ENCODE results near the gene EIPR1. TPM values are rescaled to one million over a fixed set of nuclear protein-coding genes. Genes with fewer than 3 reads are reported as not detected.

Gene EIPR1
- total RNA-seq, 1 experiment from 2014 or later: 22.8 TPM

DNA sequence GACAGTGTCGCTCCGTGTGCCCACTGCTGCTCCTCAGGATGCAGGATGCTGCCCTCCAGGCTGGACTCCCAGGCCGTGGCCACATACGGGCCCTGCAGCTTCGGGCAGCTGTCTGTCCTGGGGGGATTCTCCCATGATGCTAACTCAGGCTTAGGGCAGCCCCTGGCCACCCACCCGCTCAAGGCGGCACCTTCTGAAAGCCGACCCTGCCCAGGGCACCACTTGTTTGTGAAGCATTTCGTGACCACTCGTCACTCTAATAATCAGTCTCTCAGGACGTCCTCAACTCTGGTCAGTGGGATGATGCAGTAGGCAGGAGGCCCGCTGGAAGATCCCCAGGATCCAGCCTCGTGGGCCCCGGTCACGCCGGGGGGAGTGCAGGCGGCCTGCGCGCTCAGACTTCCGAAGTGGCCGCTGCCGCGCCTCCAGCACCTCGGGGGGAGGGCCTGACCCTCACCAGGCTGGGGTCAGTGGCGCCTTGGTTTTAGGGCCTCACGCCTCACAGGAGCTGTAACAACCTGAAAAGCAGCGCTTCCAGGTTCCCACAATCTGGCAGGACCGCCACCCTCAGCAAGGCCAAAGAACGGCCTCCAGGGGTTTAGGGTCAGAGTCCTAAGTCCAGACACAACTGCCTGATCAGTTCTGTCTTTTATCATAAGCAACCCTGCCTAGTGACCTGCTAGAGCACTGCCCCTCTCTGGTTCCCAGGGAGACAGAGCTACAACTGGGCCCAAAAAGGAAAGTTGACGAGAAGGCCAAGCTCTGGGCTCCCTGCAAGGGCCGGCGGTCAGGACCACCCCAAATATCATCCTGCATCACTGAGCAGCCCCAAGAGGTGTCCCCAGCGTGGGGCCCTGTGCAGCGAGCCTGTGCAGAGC, 53.0 kb downstream of the EIPR1 start:
- POLR2A ChIA-PET: no interaction called here
- ATAC-seq: no peak
- no peak for TF ChIP-seq FOXK1 (CRISPR knock-in tag; IDR thresholded peaks at IDR 0.05)
- TF ChIP-seq NFE2L1 (CRISPR knock-in tag; IDR thresholded peaks at IDR 0.05): no peak
- TF ChIP-seq, protein P1, sequence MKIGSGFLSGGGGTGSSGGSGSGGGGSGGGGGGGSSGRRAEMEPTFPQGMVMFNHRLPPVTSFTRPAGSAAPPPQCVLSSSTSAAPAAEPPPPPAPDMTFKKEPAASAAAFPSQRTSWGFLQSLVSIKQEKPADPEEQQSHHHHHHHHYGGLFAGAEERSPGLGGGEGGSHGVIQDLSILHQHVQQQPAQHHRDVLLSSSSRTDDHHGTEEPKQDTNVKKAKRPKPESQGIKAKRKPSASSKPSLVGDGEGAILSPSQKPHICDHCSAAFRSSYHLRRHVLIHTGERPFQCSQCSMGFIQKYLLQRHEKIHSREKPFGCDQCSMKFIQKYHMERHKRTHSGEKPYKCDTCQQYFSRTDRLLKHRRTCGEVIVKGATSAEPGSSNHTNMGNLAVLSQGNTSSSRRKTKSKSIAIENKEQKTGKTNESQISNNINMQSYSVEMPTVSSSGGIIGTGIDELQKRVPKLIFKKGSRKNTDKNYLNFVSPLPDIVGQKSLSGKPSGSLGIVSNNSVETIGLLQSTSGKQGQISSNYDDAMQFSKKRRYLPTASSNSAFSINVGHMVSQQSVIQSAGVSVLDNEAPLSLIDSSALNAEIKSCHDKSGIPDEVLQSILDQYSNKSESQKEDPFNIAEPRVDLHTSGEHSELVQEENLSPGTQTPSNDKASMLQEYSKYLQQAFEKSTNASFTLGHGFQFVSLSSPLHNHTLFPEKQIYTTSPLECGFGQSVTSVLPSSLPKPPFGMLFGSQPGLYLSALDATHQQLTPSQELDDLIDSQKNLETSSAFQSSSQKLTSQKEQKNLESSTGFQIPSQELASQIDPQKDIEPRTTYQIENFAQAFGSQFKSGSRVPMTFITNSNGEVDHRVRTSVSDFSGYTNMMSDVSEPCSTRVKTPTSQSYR (CRISPR knock-in tag; IDR thresholded peaks at IDR 0.05): no peak
- TF ChIP-seq RELA (CRISPR knock-in tag; IDR thresholded peaks at IDR 0.05; ENCODE audit: borderline replicate concordance): no peak
- TF ChIP-seq IRF2 (CRISPR knock-in tag; IDR thresholded peaks at IDR 0.05; ENCODE audit: borderline replicate concordance, low read depth): no peak
- TF ChIP-seq, protein P2, sequence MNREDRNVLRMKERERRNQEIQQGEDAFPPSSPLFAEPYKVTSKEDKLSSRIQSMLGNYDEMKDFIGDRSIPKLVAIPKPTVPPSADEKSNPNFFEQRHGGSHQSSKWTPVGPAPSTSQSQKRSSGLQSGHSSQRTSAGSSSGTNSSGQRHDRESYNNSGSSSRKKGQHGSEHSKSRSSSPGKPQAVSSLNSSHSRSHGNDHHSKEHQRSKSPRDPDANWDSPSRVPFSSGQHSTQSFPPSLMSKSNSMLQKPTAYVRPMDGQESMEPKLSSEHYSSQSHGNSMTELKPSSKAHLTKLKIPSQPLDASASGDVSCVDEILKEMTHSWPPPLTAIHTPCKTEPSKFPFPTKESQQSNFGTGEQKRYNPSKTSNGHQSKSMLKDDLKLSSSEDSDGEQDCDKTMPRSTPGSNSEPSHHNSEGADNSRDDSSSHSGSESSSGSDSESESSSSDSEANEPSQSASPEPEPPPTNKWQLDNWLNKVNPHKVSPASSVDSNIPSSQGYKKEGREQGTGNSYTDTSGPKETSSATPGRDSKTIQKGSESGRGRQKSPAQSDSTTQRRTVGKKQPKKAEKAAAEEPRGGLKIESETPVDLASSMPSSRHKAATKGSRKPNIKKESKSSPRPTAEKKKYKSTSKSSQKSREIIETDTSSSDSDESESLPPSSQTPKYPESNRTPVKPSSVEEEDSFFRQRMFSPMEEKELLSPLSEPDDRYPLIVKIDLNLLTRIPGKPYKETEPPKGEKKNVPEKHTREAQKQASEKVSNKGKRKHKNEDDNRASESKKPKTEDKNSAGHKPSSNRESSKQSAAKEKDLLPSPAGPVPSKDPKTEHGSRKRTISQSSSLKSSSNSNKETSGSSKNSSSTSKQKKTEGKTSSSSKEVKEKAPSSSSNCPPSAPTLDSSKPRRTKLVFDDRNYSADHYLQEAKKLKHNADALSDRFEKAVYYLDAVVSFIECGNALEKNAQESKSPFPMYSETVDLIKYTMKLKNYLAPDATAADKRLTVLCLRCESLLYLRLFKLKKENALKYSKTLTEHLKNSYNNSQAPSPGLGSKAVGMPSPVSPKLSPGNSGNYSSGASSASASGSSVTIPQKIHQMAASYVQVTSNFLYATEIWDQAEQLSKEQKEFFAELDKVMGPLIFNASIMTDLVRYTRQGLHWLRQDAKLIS (CRISPR knock-in tag; IDR thresholded peaks at IDR 0.05; ENCODE audit: borderline replicate concordance): no peak
- TF ChIP-seq, protein P3, sequence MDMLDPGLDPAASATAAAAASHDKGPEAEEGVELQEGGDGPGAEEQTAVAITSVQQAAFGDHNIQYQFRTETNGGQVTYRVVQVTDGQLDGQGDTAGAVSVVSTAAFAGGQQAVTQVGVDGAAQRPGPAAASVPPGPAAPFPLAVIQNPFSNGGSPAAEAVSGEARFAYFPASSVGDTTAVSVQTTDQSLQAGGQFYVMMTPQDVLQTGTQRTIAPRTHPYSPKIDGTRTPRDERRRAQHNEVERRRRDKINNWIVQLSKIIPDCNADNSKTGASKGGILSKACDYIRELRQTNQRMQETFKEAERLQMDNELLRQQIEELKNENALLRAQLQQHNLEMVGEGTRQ (CRISPR knock-in tag; IDR thresholded peaks at IDR 0.05): no peak
- TF ChIP-seq, protein P4, sequence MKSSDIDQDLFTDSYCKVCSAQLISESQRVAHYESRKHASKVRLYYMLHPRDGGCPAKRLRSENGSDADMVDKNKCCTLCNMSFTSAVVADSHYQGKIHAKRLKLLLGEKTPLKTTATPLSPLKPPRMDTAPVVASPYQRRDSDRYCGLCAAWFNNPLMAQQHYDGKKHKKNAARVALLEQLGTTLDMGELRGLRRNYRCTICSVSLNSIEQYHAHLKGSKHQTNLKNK (CRISPR knock-in tag; IDR thresholded peaks at IDR 0.05): no peak
- TF ChIP-seq, protein P5, sequence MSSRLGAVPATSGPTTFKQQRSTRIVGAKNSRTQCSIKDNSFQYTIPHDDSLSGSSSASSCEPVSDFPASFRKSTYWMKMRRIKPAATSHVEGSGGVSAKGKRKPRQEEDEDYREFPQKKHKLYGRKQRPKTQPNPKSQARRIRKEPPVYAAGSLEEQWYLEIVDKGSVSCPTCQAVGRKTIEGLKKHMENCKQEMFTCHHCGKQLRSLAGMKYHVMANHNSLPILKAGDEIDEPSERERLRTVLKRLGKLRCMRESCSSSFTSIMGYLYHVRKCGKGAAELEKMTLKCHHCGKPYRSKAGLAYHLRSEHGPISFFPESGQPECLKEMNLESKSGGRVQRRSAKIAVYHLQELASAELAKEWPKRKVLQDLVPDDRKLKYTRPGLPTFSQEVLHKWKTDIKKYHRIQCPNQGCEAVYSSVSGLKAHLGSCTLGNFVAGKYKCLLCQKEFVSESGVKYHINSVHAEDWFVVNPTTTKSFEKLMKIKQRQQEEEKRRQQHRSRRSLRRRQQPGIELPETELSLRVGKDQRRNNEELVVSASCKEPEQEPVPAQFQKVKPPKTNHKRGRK (CRISPR knock-in tag; IDR thresholded peaks at IDR 0.05; ENCODE audit: borderline replicate concordance): no peak
- no peak for TF ChIP-seq JUN (CRISPR knock-in tag; IDR thresholded peaks at IDR 0.05)
- no peak for TF ChIP-seq SMAD4 (CRISPR knock-in tag; IDR thresholded peaks at IDR 0.05)
- TF ChIP-seq PRRX2 (CRISPR knock-in tag; IDR thresholded peaks at IDR 0.05): no peak
- Mint-ChIP-seq H3K4me3 (no peak overlapping the region), H3K27ac (no peak overlapping the region), H3K36me3 (no peaks in the 10 kb centered on the region; the same call in 1 of the 2 replicates), H3K9me3 (no peaks in the 10 kb centered on the region), H3K27me3 (ENCODE audit: low read depth) (no peaks in the 10 kb centered on the region), H3K4me1 (peaks cover 29% of the 10 kb centered on the region)
- no peak for DNase-seq (ENCODE audit: low spot score)
- CTCF ChIA-PET: no interaction called here

DNA sequence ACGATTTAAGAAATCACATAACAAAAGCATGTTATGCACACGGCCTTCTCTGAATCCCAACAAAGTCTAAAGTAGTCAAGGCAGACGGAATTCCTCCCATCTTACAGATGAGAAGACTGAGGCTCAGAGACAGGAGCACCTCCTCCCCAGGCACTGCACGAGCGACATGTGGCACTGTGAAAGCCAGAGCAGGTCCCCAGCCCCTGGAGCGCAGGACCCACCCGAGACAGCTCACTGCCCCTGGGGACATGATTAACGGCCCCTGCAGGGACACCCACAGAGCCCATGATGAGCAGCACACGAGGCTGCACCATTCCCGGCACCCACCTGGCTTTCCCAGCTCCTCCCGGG, 53.6 kb downstream of the EIPR1 start:
- Mint-ChIP-seq H3K9me3 (no peaks in the 10 kb centered on the region), H3K27ac (peak overlapping the region; percentile 42; the same call in 1 of the 2 replicates), H3K4me3 (no peak overlapping the region), H3K27me3 (ENCODE audit: low read depth) (no peaks in the 10 kb centered on the region), H3K4me1 (peaks cover 29% of the 10 kb centered on the region), H3K36me3 (no peaks in the 10 kb centered on the region; the same call in 1 of the 2 replicates)
- DNase-seq (ENCODE audit: low spot score) (no peak), ATAC-seq (no peak)
- POLR2A ChIA-PET: no interaction called here
- CTCF ChIA-PET: no interaction called here
- no peak for TF ChIP-seq PRRX2 (CRISPR knock-in tag; IDR thresholded peaks at IDR 0.05)
- TF ChIP-seq, protein P6, sequence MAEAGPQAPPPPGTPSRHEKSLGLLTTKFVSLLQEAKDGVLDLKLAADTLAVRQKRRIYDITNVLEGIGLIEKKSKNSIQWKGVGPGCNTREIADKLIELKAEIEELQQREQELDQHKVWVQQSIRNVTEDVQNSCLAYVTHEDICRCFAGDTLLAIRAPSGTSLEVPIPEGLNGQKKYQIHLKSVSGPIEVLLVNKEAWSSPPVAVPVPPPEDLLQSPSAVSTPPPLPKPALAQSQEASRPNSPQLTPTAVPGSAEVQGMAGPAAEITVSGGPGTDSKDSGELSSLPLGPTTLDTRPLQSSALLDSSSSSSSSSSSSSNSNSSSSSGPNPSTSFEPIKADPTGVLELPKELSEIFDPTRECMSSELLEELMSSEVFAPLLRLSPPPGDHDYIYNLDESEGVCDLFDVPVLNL (CRISPR knock-in tag; IDR thresholded peaks at IDR 0.05; ENCODE audit: borderline replicate concordance, low read depth): no peak
